H1 (cell line): ENCODE data around the gene SEMA4D. TPM values are rescaled to one million over a fixed set of nuclear protein-coding genes. Genes with fewer than 3 reads are reported as not detected.

Experiments used
- CTCF ChIA-PET: fragments of 300-600 bp; sonication (Branson Sonifier 250); formaldehyde crosslinking; loops from one replicate; lab custom pipeline; 2021; ENCODE audit not compliant: partially characterized antibody; lab: Charles Lee
- POLR2A ChIA-PET: fragments of 300-600 bp; sonication (Branson Sonifier 250); formaldehyde crosslinking; loops from one replicate; lab custom pipeline; 2021; ENCODE audit warnings: inconsistent platforms; ENCODE audit not compliant: partially characterized antibody; lab: Charles Lee
- DNase-seq, 2 experiments: peaks; one replicate each; pipeline versions ENCODE4 v3.0.0 to v3.0.0-alpha.2; 2010 to 2022; ENCODE audit warnings: low spot score in 2 of 2, low read depth in 1 of 2, mixed read lengths in 1 of 2
- FAIRE-seq: peaks from 2 replicates; lab custom pipeline; 2011; peaks lifted over from hg19 to GRCh38; lab: Jason Lieb, UNC
- H2AFZ ChIP-seq: 2 replicates; pipeline ENCODE4 v1.8.1; 2012; ENCODE audit warnings: low read length, inconsistent platforms
- H2AK5ac ChIP-seq: 2 replicates; pipeline ENCODE4 v1.6.1; 2013; ENCODE audit warnings: low read depth, low read length
- H2BK120ac ChIP-seq: replicated peaks from 2 replicates; pipeline ENCODE3; 2013; ENCODE audit warnings: low read depth, low read length, inconsistent platforms
- H2BK12ac ChIP-seq: 2 replicates; pipeline ENCODE4 v1.6.1; 2013; ENCODE audit warnings: low read depth, low read length
- H2BK15ac ChIP-seq: 2 replicates; pipeline ENCODE4 v1.6.1; 2013; ENCODE audit warnings: low read length
- H2BK20ac ChIP-seq: 2 replicates; pipeline ENCODE4 v1.6.1; 2013; ENCODE audit warnings: low read length
- H2BK5ac ChIP-seq: 2 replicates; pipeline ENCODE4 v1.6.1; 2013; ENCODE audit warnings: low read depth, low read length
- H3K14ac ChIP-seq: 2 replicates; pipeline ENCODE4 v1.6.1; 2013; ENCODE audit warnings: inconsistent platforms; ENCODE audit not compliant: insufficient read length
- H3K18ac ChIP-seq: 2 replicates; pipeline ENCODE4 v1.6.1; 2013; ENCODE audit warnings: low read length; ENCODE audit errors: extremely low read depth
- H3K23ac ChIP-seq: 2 replicates; pipeline ENCODE4 v1.6.1; 2013; ENCODE audit warnings: inconsistent platforms; ENCODE audit not compliant: insufficient read length
- H3K23me2 ChIP-seq: 2 replicates; pipeline ENCODE4 v1.6.1; 2013; ENCODE audit warnings: low read depth, low read length
- H3K27ac ChIP-seq: 2 replicates; pipeline ENCODE4 v1.6.1; 2011; ENCODE audit warnings: low read depth, low read length, inconsistent platforms
- H3K27me3 ChIP-seq, 4 experiments: replicated peaks in 1 of 4; 1 replicate in 1 of 4; 2 replicates in 3 of 4; pipeline versions ENCODE4 v1.6.1 to v1.8.1; 2011 to 2013; ENCODE audit warnings: low read length in 3 of 4, mild to moderate bottlenecking in 3 of 4, inconsistent platforms in 2 of 4, mixed read lengths in 2 of 4, moderate library complexity in 1 of 4; ENCODE audit not compliant: control insufficient read depth in 3 of 4, insufficient read depth in 3 of 4; ENCODE audit errors: extremely low read depth in 1 of 4
- H3K36me3 ChIP-seq, 4 experiments: 2 replicates each; pipeline versions ENCODE4 v1.6.1 to v1.8.1; 2011 to 2013; ENCODE audit warnings: mild to moderate bottlenecking in 4 of 4, low read length in 3 of 4, moderate library complexity in 2 of 4, control low read depth in 1 of 4, inconsistent platforms in 1 of 4; ENCODE audit not compliant: insufficient read depth in 4 of 4, control insufficient read depth in 2 of 4
- H3K4ac ChIP-seq: replicated peaks from 2 replicates; pipeline ENCODE3; 2013; ENCODE audit warnings: low read length, low read depth, mixed read lengths, inconsistent platforms; ENCODE audit not compliant: insufficient read length
- H3K4me1 ChIP-seq, 4 experiments: replicated peaks in 1 of 4; 1 replicate in 1 of 4; 2 replicates in 3 of 4; pipeline versions ENCODE4 v1.6.1 to v1.8.1; 2011 to 2013; ENCODE audit warnings: low read length in 3 of 4, inconsistent platforms in 2 of 4, mixed read lengths in 1 of 4; ENCODE audit not compliant: insufficient read depth in 4 of 4, control insufficient read depth in 3 of 4
- H3K4me2 ChIP-seq, 2 experiments: 2 replicates each; pipeline versions ENCODE4 v1.6.1 to v1.8.1; 2011 to 2013; ENCODE audit warnings: low read depth in 2 of 2, low read length in 2 of 2, control low read depth in 1 of 2, inconsistent platforms in 1 of 2, mild to moderate bottlenecking in 1 of 2; ENCODE audit not compliant: insufficient read depth in 1 of 2
- H3K4me3 ChIP-seq, 4 experiments: fragments of 200-600, 300-600 bp in 1 of 4; sonication (generic), shearing (Covaris generic), sonication (Bioruptor Twin) in 1 of 4; 2 replicates each; pipeline versions ENCODE4 v1.5.1 to v1.8.1; 2011 to 2016; ENCODE audit warnings: low read length in 4 of 4, low read depth in 3 of 4, control low read depth in 2 of 4, inconsistent platforms in 2 of 4, mild to moderate bottlenecking in 2 of 4, mixed read lengths in 1 of 4, moderate library complexity in 1 of 4; ENCODE audit not compliant: insufficient read depth in 2 of 4; ENCODE audit errors: extremely low read depth in 1 of 4
- H3K56ac ChIP-seq: replicated peaks from 2 replicates; pipeline ENCODE3; 2013; ENCODE audit warnings: low read depth, mild to moderate bottlenecking, mixed read lengths, low read length, inconsistent platforms; ENCODE audit not compliant: insufficient read length
- H3K79me1 ChIP-seq: 2 replicates; pipeline ENCODE4 v1.6.1; 2013; ENCODE audit warnings: low read depth, low read length, control low read depth
- H3K79me2 ChIP-seq, 2 experiments: 2 replicates each; pipeline versions ENCODE4 v1.6.1 to v1.8.1; 2012 to 2013; ENCODE audit warnings: low read length in 2 of 2, mild to moderate bottlenecking in 2 of 2, inconsistent platforms in 1 of 2; ENCODE audit not compliant: insufficient read depth in 2 of 2, control insufficient read depth in 1 of 2
- H3K9ac ChIP-seq, 4 experiments: replicated peaks in 1 of 4; 1 replicate in 1 of 4; 2 replicates in 3 of 4; pipeline versions ENCODE4 v1.6.1 to v1.8.1; 2011 to 2013; ENCODE audit warnings: low read depth in 3 of 4, low read length in 3 of 4, control low read depth in 2 of 4, mild to moderate bottlenecking in 2 of 4, moderate library complexity in 2 of 4, inconsistent platforms in 1 of 4; ENCODE audit errors: extremely low read depth in 1 of 4
- H3K9me3 ChIP-seq, 2 experiments: 2 replicates each; pipeline versions ENCODE4 v1.6.1 to v1.8.1; 2012 to 2013; ENCODE audit warnings: mild to moderate bottlenecking in 2 of 2, moderate library complexity in 2 of 2, control low read depth in 1 of 2, inconsistent platforms in 1 of 2, low read depth in 1 of 2, low read length in 1 of 2, mixed read lengths in 1 of 2; ENCODE audit not compliant: insufficient read depth in 2 of 2
- H4K20me1 ChIP-seq, 2 experiments: replicated peaks in 1 of 2; 2 replicates each; pipeline versions ENCODE3 to v1.8.1; 2011 to 2013; ENCODE audit warnings: inconsistent platforms in 2 of 2, low read length in 2 of 2, mild to moderate bottlenecking in 1 of 2; ENCODE audit not compliant: insufficient read depth in 2 of 2, control insufficient read depth in 1 of 2
- H4K5ac ChIP-seq: 2 replicates; pipeline ENCODE4 v1.6.1; 2013; ENCODE audit warnings: low read length, low read depth, mixed read lengths, inconsistent platforms; ENCODE audit not compliant: insufficient read length
- H4K8ac ChIP-seq: 2 replicates; pipeline ENCODE4 v1.8.0; 2013; ENCODE audit warnings: mild to moderate bottlenecking, moderate library complexity, low read length, inconsistent platforms; ENCODE audit not compliant: insufficient read depth; ENCODE audit errors: extremely low read depth
- H4K91ac ChIP-seq: replicated peaks from 2 replicates; pipeline ENCODE3; 2013; ENCODE audit warnings: low read length, mixed read lengths, inconsistent platforms; ENCODE audit not compliant: insufficient read length
- BCL11A ChIP-seq, 2 experiments: IDR thresholded peaks; one replicate each; pipeline ENCODE4 v1.6.1; 2011; ENCODE audit warnings: low read depth in 2 of 2, low read length in 2 of 2, mild to moderate bottlenecking in 2 of 2
- CBX5 ChIP-seq: fragments of 300-800, 300-1000 bp; sonication (generic); IDR thresholded peaks from 2 replicates; pipeline ENCODE4 v1.7.1; 2016; ENCODE audit warnings: antibody characterized with exemption, low read length, low read depth
- HDAC2 ChIP-seq, 2 experiments: fragments of 300-600 bp in 1 of 2; sonication (generic) in 1 of 2; IDR thresholded peaks; 2 replicates each; pipeline ENCODE4 v1.6.1; 2011 to 2012; ENCODE audit warnings: low read depth in 2 of 2, low read length in 2 of 2, mild to moderate bottlenecking in 2 of 2, moderate library complexity in 2 of 2, borderline replicate concordance in 1 of 2, inconsistent platforms in 1 of 2
- NRF1 ChIP-seq: IDR thresholded peaks from 2 replicates; pipeline ENCODE4 v1.6.1; 2011; ENCODE audit warnings: mild to moderate bottlenecking, low read depth, low read length, improper control_type of control experiment
- WGBS, 2 experiments: shearing (Covaris generic) in 1 of 2; methylation state at CpG; one replicate each; pipeline versions ENCODE4 v1.1.6 to v1.1.7; 2013 to 2015; ENCODE audit warnings: low lambda C conversion rate in 2 of 2, mixed read lengths in 2 of 2, inconsistent platforms in 1 of 2, low coverage in 1 of 2, missing lambda C conversion rate in 1 of 2; ENCODE audit not compliant: insufficient replicate concordance in 2 of 2, insufficient coverage in 1 of 2, insufficient read length in 1 of 2; ENCODE audit errors: extremely low coverage in 1 of 2, missing lambda C conversion rate in 1 of 2; 5-methylcytosine and 5-hydroxymethylcytosine counted together
- polyA plus RNA-seq, 7 experiments: library from polyadenylated mRNA; depleted of rRNA in 3 of 7; stranded (reverse) in 5 of 7; unstranded in 2 of 7; fragments of >200 nt in 5 of 7; fragments of 200-250 nt in 2 of 7; gene quantifications; 1 replicate in 5 of 7; 2 replicates in 1 of 7; 4 replicates in 1 of 7; pipeline versions ENCODE4 v1.2.1 to v1.2.3, GENCODE V29; 2011 to 2013; ENCODE audit warnings: missing spikeins in 2 of 7, mixed read lengths in 2 of 7
- total RNA-seq: library from RNA; stranded (reverse); fragmentation: NEBNext Ultra II Directional; extraction: Animal tissue kit (Norgen Biotek cat#: 25700); gene quantifications from 2 replicates; pipeline ENCODE4 v1.2.1, GENCODE V29; 2021

The SEMA4D gene
- total and polyA plus RNA-seq, 2 of the 8 experiments (the other 6 are each of a cell fraction or from before 2014, with no cell fraction given), result 21.0 to 70.4 TPM

DNA sequence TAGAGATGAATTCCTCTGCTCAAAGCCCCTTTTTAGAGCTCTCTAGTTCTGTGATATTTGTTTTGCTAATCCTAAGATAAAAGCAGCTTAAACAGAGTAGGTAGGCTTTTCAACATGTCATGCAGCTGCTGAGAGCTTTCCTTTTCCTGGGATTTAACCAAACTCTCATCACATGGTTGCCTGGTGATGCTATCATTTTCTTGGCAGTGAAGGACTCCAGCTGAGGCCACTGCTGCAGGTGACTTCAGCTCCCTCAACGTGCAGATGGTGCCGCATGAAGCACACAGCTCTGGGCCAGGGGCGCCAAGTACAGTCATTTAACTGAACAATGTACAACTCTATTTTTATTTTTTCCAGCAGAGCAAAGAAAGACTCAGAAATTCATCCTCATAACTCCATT lies 137.4 kb downstream of the SEMA4D start:
- no peak overlapping the region for H3K9ac ChIP-seq
- peaks cover 34 to 64% (median 52%) of the 10 kb centered on the region in 4 experiments for H3K36me3 ChIP-seq
- 85% methylated on average over 3 of the region's 3 CpGs; no CpG with 5 or more reads in 1 of the 2 experiments for WGBS, 2 experiments
- H3K4ac ChIP-seq, result no peak overlapping the region
- peaks cover 0 to 4% of the 10 kb centered on the region in 2 experiments for H4K20me1 ChIP-seq
- H2BK120ac ChIP-seq, result no peak overlapping the region
- no peak overlapping the region for H3K14ac ChIP-seq
- H3K4me1 ChIP-seq, result no peaks in the 10 kb centered on the region
- FAIRE-seq, result no peak
- DNase-seq, result no peak
- no peak overlapping the region for H2AK5ac ChIP-seq
- H2BK20ac ChIP-seq, result no peak overlapping the region
- POLR2A ChIA-PET, result no interaction called here
- CTCF ChIA-PET, result interaction anchor here (0.7 to 1.9 kb wide), 3 partner anchors 14 to 188 kb away, joined by 3 to 8 read pairs (median 3); no protein-coding TSS in a partner anchor
- no peak overlapping the region for H3K18ac ChIP-seq
- H2AFZ ChIP-seq, result no peak overlapping the region
- no peaks in the 10 kb centered on the region for H3K79me2 ChIP-seq
- no peak overlapping the region for H3K56ac ChIP-seq
- H3K9me3 ChIP-seq, result no peaks in the 10 kb centered on the region
- H2BK12ac ChIP-seq, result no peak overlapping the region
- H4K8ac ChIP-seq, result no peak overlapping the region
- no peak overlapping the region for H3K23ac ChIP-seq
- no peaks in the 10 kb centered on the region for H3K23me2 ChIP-seq
- no peak overlapping the region for H3K4me2 ChIP-seq
- no peak overlapping the region for H3K27ac ChIP-seq
- no peak for TF ChIP-seq HDAC2 (IDR thresholded peaks at IDR 0.05; ENCODE audit: borderline replicate concordance in 1 of 2, low read depth in 2 of 2, low read length in 2 of 2)
- no peak for TF ChIP-seq NRF1
- TF ChIP-seq CBX5, result no peak
- no peak for TF ChIP-seq BCL11A (IDR thresholded peaks at IDR 0.05; ENCODE audit: low read depth in 2 of 2, low read length in 2 of 2)
- no peaks in the 10 kb centered on the region for H3K27me3 ChIP-seq
- no peaks in the 10 kb centered on the region for H3K79me1 ChIP-seq
- no peak overlapping the region for H3K4me3 ChIP-seq
- H4K5ac ChIP-seq, result no peak overlapping the region
- H2BK5ac ChIP-seq, result no peak overlapping the region
- no peak overlapping the region for H4K91ac ChIP-seq
- H2BK15ac ChIP-seq, result no peak overlapping the region
